Left lung (tissue), 10 donors: ENCODE results near the gene CROCC2. TPM values are rescaled to one million over a fixed set of nuclear protein-coding genes. Genes with fewer than 3 reads are reported as not detected.
A peak's percentile ranks its signal among the peaks of the same experiment; 100 is the strongest.

Experiments
- ATAC-seq: fragments of 200-7000 bp; cut with Tn5 transposase; one replicate; pipeline ENCODE4 v1.9.1; 2020; ENCODE audit warnings: moderate library complexity
- DNase-seq, 4 donors: peaks; one replicate each; pipeline ENCODE4 v3.0.0-alpha.2; 2013 to 2020
- H3K27ac ChIP-seq, 2 donors: fragments of 200-600 bp; sonication (generic) in 1 of 2; one replicate each; pipeline versions ENCODE4 v1.5.0 to v1.8.0; 2020 to 2021
- H3K27me3 ChIP-seq, 2 donors: fragments of 200-600 bp; sonication (generic) in 1 of 2; one replicate each; pipeline versions ENCODE4 v1.5.0 to v1.8.0; 2020 to 2021
- H3K36me3 ChIP-seq, 2 donors: fragments of 200-600 bp; sonication (generic) in 1 of 2; one replicate each; pipeline versions ENCODE4 v1.5.0 to v1.8.0; 2020 to 2021
- H3K4me1 ChIP-seq, 2 donors: fragments of 200-600 bp; one replicate each; pipeline ENCODE4 v1.8.0; 2021
- H3K4me3 ChIP-seq, 2 donors: fragments of 200-600 bp; sonication (generic) in 1 of 2; one replicate each; pipeline versions ENCODE4 v1.5.0 to v1.8.0; 2020 to 2021; ENCODE audit warnings: mild to moderate bottlenecking in 1 of 2
- H3K9me3 ChIP-seq, 2 donors: fragments of 200-600 bp; sonication (generic) in 1 of 2; one replicate each; pipeline versions ENCODE4 v1.5.0 to v1.8.0; 2020 to 2021
- intact Hi-C, 2 donors: fragments of 100-400 bp; cut with DNase I; formaldehyde crosslinking; loops; one replicate each; pipeline versions ENCODE4 v1.11.2 to v1.14.2; 2022
- polyA plus RNA-seq, 6 donors: library from polyadenylated mRNA; unstranded; fragments of 120-200 nt; gene quantifications; one replicate each; pipeline ENCODE4 v1.2.1, GENCODE V29; 2013; ENCODE audit not compliant: insufficient read length in 6 of 6
- total RNA-seq, 2 donors: library from RNA; stranded (reverse); fragmentation: NEBNext Ultra II Directional; extraction: Animal tissue kit (Norgen Biotek cat#: 25700); gene quantifications; one replicate each; pipeline ENCODE4 v1.2.1, GENCODE V29; 2021
- TF ChIP-seq, protein P1 (sequence below), 2 donors: fragments of 200-600 bp; sonication (generic) in 1 of 2; IDR thresholded peaks; one replicate each; pipeline versions ENCODE4 v1.5.0 to v1.8.0; 2021; ENCODE audit warnings: antibody characterized with exemption in 2 of 2
- donor health status: DM: no; HTN: yes; CAD: no.
- donor health status: DM: no; HTN: no; CAD: no.

Gene CROCC2
- total and polyA plus RNA-seq, 8 donors, result 0.32 to 4.4 (median 2.3) TPM

DNA sequence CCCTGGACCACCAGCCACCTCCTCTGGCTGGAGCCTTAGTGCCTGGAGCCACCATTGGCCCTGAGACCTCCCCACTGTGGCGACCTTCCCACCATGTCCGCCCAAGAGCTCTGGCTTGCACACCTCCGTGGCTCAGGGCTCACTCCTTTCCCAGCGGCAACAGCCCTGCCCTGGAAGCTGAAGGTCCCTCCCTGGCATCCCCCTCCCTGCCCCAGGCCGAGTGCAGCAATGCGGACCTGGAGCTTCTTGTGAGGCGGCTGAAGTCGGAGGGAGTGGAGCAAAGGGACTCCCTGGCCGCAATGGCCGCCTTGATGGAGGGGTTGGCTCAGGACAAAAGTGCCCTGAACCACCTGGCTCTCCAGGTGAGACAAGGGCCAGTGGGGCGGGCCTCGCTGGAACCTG lies 28.6 kb downstream of the CROCC2 start:
- Histone ChIP-seq H3K4me3 (no peak overlapping the region), H3K27ac (no peak overlapping the region), H3K4me1 (no peaks in the 10 kb centered on the region), H3K36me3 (no peaks in the 10 kb centered on the region), H3K9me3 (peaks cover 0 to 7% of the 10 kb centered on the region in 2 donors), H3K27me3 (no peaks in the 10 kb centered on the region)
- DNase-seq (peak in 2 of 4 donors; percentile 30 to 69), ATAC-seq (no peak)
- TF ChIP-seq, protein P1, sequence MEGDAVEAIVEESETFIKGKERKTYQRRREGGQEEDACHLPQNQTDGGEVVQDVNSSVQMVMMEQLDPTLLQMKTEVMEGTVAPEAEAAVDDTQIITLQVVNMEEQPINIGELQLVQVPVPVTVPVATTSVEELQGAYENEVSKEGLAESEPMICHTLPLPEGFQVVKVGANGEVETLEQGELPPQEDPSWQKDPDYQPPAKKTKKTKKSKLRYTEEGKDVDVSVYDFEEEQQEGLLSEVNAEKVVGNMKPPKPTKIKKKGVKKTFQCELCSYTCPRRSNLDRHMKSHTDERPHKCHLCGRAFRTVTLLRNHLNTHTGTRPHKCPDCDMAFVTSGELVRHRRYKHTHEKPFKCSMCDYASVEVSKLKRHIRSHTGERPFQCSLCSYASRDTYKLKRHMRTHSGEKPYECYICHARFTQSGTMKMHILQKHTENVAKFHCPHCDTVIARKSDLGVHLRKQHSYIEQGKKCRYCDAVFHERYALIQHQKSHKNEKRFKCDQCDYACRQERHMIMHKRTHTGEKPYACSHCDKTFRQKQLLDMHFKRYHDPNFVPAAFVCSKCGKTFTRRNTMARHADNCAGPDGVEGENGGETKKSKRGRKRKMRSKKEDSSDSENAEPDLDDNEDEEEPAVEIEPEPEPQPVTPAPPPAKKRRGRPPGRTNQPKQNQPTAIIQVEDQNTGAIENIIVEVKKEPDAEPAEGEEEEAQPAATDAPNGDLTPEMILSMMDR (IDR thresholded peaks at IDR 0.05), result no peak
- intact Hi-C loops, result no loop called here

DNA sequence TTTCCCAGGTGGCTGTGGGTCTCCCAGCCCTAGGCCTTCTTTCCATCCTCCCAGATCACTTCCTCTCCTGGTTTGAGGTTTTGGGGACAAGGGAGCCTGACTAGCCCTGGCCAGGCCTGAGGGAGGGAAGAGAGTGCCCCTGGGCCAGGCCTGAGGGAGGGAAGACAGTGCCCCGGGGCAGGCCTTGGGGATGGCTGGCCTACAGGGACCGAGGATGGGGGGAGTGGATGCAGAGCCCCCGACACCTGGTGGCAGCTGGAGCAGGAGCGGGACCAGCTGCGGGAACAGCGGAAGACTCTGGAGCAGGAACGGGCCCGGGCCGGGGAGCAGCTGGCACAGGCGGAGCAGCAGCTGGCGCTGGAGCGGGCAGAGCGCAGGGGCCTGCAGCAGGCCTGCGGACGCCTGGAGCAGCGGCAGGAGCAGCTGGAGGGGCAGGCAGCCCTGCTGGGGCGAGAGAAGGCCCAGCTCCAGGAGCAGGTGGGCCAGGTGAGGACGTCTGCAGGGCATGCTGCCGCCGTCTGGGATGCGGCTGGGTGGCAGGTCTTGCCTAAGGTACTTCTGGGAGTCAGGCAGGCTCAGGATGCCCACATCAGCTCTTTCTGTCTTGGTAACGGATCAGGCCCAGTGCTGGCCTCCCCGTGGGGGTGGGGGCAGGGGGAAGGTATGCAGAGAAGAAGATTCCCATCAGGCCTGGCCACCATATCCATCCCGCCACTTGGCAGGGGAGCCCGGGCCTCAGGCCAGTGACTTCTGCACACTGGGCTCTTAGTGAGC lies 29.2 kb downstream of the CROCC2 start:
- TF ChIP-seq, protein P1 (IDR thresholded peaks at IDR 0.05), result no peak
- no peaks in the 10 kb centered on the region for H3K27me3 ChIP-seq

DNA sequence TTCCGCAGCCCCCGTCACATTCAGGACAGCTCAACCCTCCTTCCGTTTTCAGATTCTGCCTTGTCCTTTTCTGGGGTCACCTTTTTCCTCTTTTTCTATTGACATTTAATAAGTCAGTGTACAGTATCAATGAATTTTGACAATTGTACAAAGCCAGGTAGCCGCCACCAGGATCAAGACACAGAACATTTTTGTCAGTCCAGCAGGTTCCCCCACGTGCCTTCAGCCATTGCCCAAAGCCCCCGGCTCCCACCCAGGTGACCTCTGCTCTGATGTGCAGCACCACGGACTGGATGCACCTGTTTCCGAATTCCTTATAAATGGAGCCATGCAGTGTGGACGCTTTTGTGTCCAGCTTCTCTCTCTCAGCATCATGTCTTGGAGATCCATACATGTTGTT lies 30.0 kb downstream of the CROCC2 start:
- no peaks in the 10 kb centered on the region for H3K36me3 ChIP-seq
- no peak overlapping the region for H3K27ac ChIP-seq
- ATAC-seq (no peak), DNase-seq (peak in 2 of 4 donors; percentile 22 to 24)
- TF ChIP-seq, protein P1 (IDR thresholded peaks at IDR 0.05), result no peak
- no peaks in the 10 kb centered on the region for H3K27me3 ChIP-seq
- peaks cover 0 to 8% of the 10 kb centered on the region in 2 donors for H3K9me3 ChIP-seq
- no peak overlapping the region for H3K4me3 ChIP-seq
- intact Hi-C loops, result no loop called here
- no peaks in the 10 kb centered on the region for H3K4me1 ChIP-seq

More for the DNA sequence above, 29.2 kb downstream of the CROCC2 start:
- peak in 2 of 4 donors; percentile 25 to 77 for DNase-seq
- H3K4me3 ChIP-seq, result no peak overlapping the region
- intact Hi-C loops, result no loop called here
- no peak for ATAC-seq
- no peaks in the 10 kb centered on the region for H3K4me1 ChIP-seq
- H3K36me3 ChIP-seq, result no peaks in the 10 kb centered on the region
- H3K27ac ChIP-seq, result no peak overlapping the region
- H3K9me3 ChIP-seq, result peaks cover 0 to 7% of the 10 kb centered on the region in 2 donors

DNA sequence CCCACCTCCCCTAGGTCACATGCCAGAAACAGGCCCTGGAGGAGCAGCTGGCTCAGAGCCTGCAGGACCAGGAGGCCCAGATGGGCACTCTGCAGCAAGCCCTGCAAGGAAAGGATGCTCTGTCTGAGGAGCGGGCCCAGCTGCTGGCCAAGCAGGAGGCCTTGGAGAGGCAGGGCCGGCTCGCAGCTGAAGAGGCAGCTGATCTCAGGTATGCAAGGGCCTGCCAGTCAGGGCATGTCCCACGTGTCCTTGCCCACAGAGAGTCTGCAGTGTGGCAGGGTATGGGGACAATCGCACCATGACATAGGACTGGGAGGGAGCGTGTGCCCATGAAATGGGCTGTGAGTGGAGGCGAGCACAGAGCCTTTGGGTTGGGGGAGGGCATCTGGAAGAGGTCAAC lies 39.9 kb downstream of the CROCC2 start:
- TF ChIP-seq, protein P1 (IDR thresholded peaks at IDR 0.05), result no peak
- no peaks in the 10 kb centered on the region for H3K4me1 ChIP-seq
- intact Hi-C loops, result no loop called here
- H3K27me3 ChIP-seq, result no peaks in the 10 kb centered on the region
- no peak overlapping the region for H3K4me3 ChIP-seq
- peaks cover 0 to 2% of the 10 kb centered on the region in 2 donors for H3K9me3 ChIP-seq
- ATAC-seq (no peak), DNase-seq (peak in 2 of 4 donors; percentile 19 to 50)
- no peaks in the 10 kb centered on the region for H3K36me3 ChIP-seq
- no peak overlapping the region for H3K27ac ChIP-seq

DNA sequence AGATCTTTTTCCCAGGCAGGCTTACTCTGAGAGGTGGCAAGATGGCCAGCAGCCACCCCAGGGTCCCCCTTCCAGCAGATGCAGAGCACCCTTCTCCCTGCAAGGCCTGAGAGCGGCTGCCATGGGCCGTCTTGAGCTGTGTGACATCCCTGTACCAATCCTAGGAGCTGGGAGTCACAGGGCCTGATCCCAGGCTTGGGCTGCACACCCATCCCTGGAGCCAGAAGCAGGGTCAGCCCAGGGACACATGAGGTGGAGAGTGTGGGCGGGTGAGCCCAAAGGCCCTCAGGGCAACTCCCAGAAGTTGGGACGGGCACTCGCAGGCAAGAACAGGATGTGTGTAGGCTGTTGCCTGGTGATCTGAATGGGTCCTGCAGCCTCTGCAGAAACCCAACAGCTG lies 40.5 kb downstream of the CROCC2 start:
- TF ChIP-seq, protein P1 (IDR thresholded peaks at IDR 0.05), result no peak
- no peak overlapping the region for H3K27ac ChIP-seq
- DNase-seq, result peak in 2 of 4 donors; percentile 28 to 47
- no peak for ATAC-seq
- no peaks in the 10 kb centered on the region for H3K4me1 ChIP-seq
- no peaks in the 10 kb centered on the region for H3K36me3 ChIP-seq
- no peaks in the 10 kb centered on the region for H3K27me3 ChIP-seq
- H3K9me3 ChIP-seq, result no peaks in the 10 kb centered on the region
- intact Hi-C loops, result no loop called here
- H3K4me3 ChIP-seq, result no peak overlapping the region
